Measurements from ENCODE around the gene TCF4. TPM values are rescaled to one million over a fixed set of nuclear protein-coding genes. Genes with fewer than 3 reads are reported as not detected.

Gene TCF4
- total RNA-seq, 1 donor from 2014 or later = 56.8 TPM

DNA sequence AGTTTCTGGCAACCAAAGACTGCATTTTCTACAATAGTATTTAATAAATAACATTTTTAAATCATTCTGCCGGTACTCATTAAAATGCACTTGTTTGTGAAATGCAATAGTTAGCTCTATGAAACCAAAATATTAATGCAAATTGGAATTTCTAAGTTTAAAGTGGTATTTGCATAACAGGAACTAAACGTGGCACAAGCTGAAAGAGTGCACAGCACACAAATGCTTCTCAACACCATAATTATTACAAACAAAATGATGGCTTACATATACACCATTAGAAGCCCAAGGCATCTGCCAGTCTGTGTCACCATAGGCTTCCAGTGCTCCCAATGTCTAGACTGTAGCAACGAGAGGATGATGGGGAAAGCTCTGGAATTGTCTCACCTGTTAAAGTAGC, 280.5 kb downstream of the TCF4 start:
- no peak overlapping the region for H3K27ac Mint-ChIP-seq
- TF ChIP-seq, protein P1, sequence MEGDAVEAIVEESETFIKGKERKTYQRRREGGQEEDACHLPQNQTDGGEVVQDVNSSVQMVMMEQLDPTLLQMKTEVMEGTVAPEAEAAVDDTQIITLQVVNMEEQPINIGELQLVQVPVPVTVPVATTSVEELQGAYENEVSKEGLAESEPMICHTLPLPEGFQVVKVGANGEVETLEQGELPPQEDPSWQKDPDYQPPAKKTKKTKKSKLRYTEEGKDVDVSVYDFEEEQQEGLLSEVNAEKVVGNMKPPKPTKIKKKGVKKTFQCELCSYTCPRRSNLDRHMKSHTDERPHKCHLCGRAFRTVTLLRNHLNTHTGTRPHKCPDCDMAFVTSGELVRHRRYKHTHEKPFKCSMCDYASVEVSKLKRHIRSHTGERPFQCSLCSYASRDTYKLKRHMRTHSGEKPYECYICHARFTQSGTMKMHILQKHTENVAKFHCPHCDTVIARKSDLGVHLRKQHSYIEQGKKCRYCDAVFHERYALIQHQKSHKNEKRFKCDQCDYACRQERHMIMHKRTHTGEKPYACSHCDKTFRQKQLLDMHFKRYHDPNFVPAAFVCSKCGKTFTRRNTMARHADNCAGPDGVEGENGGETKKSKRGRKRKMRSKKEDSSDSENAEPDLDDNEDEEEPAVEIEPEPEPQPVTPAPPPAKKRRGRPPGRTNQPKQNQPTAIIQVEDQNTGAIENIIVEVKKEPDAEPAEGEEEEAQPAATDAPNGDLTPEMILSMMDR (IDR thresholded peaks at IDR 0.05; ENCODE audit: unreplicated experiment) = no peak

DNA sequence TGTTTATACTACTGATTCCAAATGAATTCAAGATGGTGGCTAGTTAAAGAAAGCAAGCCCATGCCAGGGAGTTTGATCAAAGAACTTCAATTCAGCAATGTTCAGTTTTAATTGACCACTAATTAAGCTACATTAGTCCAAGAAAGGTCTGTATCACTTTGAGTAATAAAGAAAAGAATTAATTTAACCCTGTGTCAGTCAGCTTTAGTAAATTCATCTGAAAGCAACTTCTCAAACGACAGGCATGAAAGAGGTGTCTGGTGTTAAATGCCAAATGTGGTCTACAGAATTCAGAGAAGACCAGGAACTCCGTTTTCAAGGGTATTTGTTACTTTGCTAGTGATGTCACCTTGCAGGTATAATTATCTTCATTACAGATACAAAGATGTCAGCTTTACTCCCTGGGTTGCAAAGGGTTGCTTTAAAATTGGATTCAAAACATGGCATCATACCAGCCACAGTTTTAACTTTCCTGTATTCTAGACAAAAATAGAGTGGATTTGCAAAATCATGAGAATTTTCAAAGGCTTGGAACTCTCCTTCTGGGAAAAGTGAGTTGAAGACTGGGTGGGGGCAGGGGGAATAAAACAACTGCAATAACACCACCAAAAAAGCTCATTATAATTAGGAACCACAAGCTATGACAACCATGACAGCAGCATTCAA, 281.5 kb downstream of the TCF4 start:
- H3K27me3 Mint-ChIP-seq = no peaks in the 10 kb centered on the region
- H3K4me1 Mint-ChIP-seq (ENCODE audit: low read depth) = no peaks in the 10 kb centered on the region

More for the DNA sequence above, 280.5 kb downstream of the TCF4 start:
- no peak for DNase-seq (ENCODE audit: low spot score, unreplicated experiment)
- no peaks in the 10 kb centered on the region for H3K4me1 Mint-ChIP-seq (ENCODE audit: low read depth)
- H3K4me3 Mint-ChIP-seq (ENCODE audit: low read depth) = no peak overlapping the region
- H3K36me3 Mint-ChIP-seq (ENCODE audit: insufficient read depth) = no peaks in the 10 kb centered on the region
- H3K9me3 Mint-ChIP-seq (ENCODE audit: low read depth) = no peaks in the 10 kb centered on the region
- H3K27me3 Mint-ChIP-seq = no peaks in the 10 kb centered on the region

DNA sequence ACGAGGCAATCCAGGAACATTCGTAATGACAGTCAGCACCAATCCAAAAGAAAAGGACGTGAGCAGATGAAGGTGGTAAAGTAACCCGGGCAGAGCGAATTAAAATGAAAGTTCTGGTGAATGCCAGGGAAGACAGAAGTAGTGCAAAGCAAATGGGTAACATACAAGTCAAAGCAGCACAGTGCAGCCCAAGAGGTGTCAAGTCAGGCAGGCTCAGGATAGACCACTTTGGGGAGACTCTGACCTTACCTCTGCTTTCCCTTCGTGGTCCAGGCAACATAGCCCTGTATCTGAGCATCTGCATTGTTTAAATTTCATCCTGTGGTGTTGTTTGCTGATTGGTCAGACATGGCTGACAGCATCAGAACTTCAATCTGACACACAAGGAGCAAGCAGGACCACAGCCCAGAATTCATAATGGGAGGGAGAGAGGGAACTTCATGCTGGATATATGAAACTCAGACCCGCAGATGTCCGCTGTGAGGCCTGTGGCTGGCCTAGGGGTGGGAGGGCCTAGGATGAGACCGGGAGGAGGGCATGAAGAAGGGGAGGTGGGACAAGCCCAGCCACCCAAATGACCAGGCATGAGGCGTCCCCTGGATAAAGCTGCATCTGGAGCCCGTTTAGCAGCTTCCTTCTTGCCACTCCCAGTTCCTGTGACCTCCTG, 285.7 kb downstream of the TCF4 start:
- peaks cover 3% of the 10 kb centered on the region for H3K36me3 Mint-ChIP-seq (ENCODE audit: insufficient read depth)
- DNase-seq (ENCODE audit: low spot score, unreplicated experiment) = no peak
- H3K4me1 Mint-ChIP-seq (ENCODE audit: low read depth) = no peaks in the 10 kb centered on the region
- H3K4me3 Mint-ChIP-seq (ENCODE audit: low read depth) = no peak overlapping the region
- H3K27ac Mint-ChIP-seq = no peak overlapping the region
- peaks cover 4% of the 10 kb centered on the region for H3K9me3 Mint-ChIP-seq (ENCODE audit: low read depth)
- H3K27me3 Mint-ChIP-seq = no peaks in the 10 kb centered on the region
- TF ChIP-seq, protein P1 (IDR thresholded peaks at IDR 0.05; ENCODE audit: unreplicated experiment) = no peak

More for the DNA sequence above, 281.5 kb downstream of the TCF4 start:
- TF ChIP-seq, protein P1 (IDR thresholded peaks at IDR 0.05; ENCODE audit: unreplicated experiment) = no peak
- H3K36me3 Mint-ChIP-seq (ENCODE audit: insufficient read depth) = no peaks in the 10 kb centered on the region
- H3K4me3 Mint-ChIP-seq (ENCODE audit: low read depth) = no peak overlapping the region
- no peak for DNase-seq (ENCODE audit: low spot score, unreplicated experiment)
- no peak overlapping the region for H3K27ac Mint-ChIP-seq
- H3K9me3 Mint-ChIP-seq (ENCODE audit: low read depth) = no peaks in the 10 kb centered on the region

DNA sequence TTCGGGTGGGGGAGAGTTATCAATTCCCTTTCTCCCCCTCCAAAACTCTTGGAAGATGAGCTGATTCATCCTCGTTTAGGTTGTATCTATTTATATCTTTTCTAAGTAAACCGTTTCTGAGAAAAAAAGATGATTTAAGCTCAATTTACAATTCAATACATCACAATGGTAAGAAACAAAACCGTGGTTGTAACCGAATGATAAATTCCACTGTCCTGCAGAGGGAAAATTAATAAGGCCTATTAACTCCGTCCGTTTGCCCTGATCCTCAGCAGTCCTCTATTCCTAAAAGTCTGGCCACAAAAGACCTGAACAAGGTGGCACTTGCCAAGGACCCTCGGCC, 286.2 kb downstream of the TCF4 start:
- no peak for DNase-seq (ENCODE audit: low spot score, unreplicated experiment)
- Mint-ChIP-seq H3K27ac (no peak overlapping the region), H3K27me3 (no peaks in the 10 kb centered on the region), H3K4me3 (ENCODE audit: low read depth) (no peak overlapping the region), H3K9me3 (ENCODE audit: low read depth) (peaks cover 4% of the 10 kb centered on the region), H3K4me1 (ENCODE audit: low read depth) (no peaks in the 10 kb centered on the region), H3K36me3 (ENCODE audit: insufficient read depth) (peaks cover 3% of the 10 kb centered on the region)
- TF ChIP-seq, protein P1 (IDR thresholded peaks at IDR 0.05; ENCODE audit: unreplicated experiment) = no peak

DNA sequence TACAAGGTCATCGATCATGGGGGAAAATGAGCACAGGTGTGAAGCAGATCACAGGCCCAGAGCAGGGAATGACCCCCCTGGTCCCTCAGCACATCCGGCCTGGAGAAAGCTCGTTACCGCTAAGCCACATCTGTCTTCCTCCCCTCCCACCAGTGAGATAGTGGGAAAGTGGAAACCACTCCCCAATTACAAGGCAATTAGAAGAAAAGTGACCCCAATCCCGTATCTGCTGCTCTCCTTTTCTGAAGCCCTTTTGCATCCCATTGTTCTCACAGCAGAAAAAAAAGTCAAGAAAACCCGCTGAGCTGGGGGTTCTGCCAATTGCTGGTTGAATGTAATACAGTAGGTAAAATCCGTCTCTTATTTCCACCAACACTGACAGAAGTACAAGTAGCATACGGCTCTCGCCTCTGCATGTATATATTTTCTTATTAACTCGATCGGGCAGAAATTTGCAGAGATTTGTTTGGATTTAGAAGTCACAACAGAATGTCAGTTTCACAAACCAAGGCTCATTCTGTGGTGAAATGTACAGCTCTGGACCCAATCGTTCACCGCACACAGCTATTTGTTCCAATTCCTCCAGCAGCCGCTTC, 287.0 kb downstream of the TCF4 start:
- H3K27ac Mint-ChIP-seq = no peak overlapping the region
- TF ChIP-seq, protein P1 (IDR thresholded peaks at IDR 0.05; ENCODE audit: unreplicated experiment) = no peak
- no peaks in the 10 kb centered on the region for H3K4me1 Mint-ChIP-seq (ENCODE audit: low read depth)
- H3K9me3 Mint-ChIP-seq (ENCODE audit: low read depth) = peaks cover 4% of the 10 kb centered on the region
- H3K36me3 Mint-ChIP-seq (ENCODE audit: insufficient read depth) = peaks cover 3% of the 10 kb centered on the region
- no peak for DNase-seq (ENCODE audit: low spot score, unreplicated experiment)
- H3K27me3 Mint-ChIP-seq = no peaks in the 10 kb centered on the region
- no peak overlapping the region for H3K4me3 Mint-ChIP-seq (ENCODE audit: low read depth)
